NCI-H2227 treated with DMSO at 0.1 percent for 48 hours (cell line): ENCODE measurements around the gene TMEM132E.

Source experiments
- DNase-seq: peaks from one replicate; lab custom pipeline; 2025; lab: John Stamatoyannopoulos, UW

Gene TMEM132E

DNA sequence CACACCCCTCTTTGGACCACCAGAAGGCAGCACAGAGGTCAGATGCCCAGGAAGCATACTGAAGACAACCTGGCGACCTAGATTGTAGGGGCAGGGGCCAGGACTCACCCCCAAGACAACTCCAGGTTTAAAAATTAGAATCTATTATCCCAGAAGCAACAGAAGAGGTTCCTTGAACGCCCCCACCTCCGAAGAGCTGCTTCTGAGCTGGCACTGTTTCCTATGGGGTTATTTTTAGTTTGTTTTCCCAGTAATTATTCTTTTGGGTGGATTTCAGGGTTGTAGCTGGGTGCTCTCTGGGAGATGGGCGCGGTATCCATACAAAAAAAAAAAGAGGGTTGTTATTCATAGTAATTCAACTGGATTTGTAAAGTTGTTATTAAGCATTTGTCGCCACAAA is 10.4 kb upstream of the TMEM132E start:
- DNase-seq = no peak

DNA sequence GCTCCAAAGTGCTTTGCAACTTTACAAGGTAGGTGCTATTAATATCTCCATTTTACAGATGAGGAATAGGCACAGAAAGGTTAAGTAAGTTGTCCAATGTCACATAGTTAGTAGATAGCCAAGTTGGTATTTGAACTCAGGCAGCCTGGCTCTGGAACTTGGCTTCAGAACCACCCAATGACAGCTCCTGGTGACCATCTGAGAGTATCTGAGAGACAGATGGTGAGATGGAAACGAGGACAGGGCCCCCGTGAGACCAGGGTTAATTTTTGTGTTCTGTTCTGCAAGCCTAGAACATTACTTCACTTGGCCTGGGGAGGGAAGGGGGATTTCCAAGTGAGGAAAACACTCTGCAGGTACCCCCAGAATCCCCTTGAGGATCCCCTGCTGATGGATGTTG is 9.8 kb upstream of the TMEM132E start:
- DNase-seq = no peak

DNA sequence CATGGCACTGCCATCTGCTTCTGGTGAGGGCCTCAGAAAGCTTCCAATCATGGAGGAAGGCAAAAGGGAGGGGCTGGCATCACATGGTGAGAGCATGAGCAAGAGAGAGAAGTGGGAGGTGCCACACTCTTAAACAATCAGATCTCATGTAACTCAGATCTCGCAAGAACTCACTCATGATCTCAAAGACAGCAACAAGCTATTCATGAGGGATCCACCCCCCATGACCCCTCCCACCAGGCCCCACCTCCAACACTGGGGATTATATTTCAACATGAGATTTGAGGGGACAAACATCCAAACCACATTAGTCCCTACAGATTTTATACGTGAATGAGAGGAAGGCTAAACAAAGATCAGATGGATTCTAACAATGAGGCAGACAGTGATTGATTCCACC is 8.9 kb upstream of the TMEM132E start:
- DNase-seq = no peak

DNA sequence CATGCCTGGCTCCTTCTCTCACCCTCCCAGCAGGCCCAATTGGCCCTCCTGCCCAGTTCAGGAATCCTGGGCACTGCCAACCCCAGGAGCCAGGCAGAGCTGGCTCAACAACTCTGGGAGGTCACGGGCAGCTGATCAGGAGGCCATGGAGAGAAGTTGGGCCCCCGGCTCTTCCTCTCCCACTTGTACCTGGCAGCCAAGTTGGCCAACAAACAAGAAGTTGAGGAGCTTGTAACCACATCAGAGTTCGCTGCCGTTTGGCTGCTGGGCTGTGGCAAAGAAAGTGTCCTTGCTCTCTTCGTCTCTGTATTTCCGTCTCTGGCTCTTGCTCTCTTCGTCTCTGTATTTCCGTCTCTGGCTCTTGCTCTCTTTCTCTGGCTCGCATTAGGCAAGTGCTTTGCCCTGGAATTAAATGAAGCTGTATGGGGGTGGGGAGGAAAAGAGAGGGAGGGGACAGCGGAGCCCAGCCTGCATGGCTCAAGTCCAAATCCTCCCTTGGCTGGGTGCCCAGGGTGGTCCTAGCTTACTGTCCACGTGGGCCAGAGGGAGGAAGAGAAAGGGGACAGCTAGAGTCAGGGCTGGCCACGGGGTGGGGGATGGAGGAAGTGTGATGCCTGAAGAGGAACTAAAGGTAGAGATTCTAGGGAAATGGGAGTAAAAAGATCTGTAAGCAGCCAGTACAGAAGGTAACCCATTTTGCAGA is 7.8 kb upstream of the TMEM132E start:
- peak; percentile 11 for DNase-seq

DNA sequence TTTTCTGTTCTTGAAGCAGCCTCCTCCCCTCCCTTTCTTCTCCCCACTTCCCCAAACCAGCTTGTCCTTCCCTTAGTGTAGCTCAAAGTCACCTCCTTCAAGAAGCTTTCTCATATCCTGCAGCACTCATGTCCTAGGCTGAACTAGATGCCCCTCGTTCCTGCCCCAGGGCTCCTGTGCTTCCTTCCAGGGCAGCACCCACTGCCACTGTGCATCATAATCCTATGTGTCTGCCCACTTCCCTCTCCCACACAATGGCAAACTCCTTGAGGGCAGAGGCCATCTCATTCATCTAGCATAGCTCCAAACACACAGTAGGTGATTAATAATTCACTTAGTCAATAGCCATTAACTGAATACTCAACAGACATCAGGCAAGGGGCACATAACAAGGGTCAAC is 6.9 kb upstream of the TMEM132E start:
- no peak for DNase-seq

DNA sequence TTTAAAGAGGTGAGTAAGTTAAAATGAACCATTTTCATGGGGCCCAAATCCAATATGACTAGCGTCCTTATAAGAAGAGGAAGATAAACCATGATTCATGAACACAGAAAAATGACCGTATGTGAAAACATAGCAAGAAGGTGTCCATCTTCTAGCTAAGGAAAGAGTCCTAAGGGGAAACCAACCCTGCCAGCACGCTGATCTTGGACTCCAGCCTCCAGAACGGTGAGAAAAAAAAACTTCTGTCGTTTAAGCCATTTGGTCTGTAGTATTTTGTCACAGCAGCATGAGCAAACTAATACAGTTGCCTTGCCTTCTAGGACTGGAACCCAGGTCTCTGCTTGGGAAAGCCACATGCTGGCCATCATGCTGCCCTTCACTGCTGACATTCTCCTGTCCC is 4.2 kb upstream of the TMEM132E start:
- DNase-seq = no peak

DNA sequence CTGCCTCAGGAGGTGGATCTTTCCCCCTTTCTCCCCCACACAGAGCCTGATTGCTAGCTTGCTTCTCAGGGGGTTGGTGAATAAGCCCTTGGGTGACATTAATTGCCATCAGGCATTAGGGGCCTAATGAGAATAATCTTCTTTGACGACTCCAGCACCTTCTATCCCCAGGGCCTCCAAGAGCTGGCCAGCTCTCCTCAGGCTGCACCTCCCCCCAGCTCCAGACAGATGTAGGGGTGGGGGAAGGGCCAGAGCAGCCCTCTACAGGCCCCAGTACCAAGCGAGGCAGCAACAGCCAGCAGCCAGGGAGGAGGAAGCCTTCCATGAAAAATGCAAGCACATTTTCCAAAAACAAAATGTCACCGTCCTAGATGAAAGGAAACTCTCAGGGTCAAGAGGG is 1.4 kb upstream of the TMEM132E start:
- DNase-seq = no peak

DNA sequence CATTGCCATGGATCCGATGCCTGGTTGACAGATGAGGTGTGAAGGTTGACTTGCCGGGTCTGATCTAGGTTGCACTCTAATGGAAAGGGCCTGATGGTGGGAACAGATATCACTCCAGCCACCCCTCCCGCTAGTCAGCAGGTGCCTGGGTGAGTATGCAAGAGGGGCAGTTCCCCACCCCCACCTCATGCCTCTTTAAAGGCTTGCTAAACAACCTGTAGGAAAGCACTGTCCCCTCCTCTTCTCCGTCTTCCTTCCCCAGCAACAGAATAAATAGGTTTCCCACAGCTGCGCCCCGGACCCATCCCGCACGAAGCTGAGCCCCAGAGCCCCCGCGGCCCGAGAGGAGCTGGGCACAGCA is 746 bp upstream of the TMEM132E start:
- no peak for DNase-seq

DNA sequence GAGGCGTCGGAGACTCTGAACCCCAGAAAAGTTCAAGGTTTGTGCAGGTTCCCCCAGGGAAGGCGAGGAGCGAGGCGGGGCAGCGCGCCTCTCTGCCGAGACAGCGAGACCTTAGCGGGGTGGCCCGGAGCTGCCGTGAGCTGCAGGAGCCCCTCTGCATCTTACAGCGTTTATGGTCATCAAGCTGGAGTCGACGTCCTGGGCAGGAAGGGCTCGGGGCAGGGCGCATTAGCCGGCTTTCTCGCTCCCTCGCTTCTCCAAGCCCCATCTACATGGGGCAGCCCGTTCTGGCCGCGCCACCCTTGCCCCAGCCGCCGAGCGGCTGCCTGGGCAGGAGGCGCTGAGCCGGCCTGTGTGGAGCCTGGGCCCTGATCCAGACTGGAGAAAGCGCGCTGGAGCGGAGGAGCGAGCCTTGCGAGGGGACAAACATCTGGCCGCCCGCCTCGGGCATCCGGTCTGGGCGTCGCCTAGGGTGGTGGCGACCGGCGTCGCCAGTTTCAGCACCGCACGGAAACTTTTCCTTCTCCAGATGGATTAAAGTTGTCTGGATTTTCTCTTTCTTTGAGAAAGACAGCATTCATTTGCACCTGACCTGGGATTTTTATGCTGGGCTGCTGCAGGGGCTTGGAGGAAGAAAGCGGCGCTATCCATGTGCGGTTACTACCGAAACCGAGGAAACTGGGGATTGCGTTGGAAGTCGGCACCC is 750 bp downstream of the TMEM132E start:
- DNase-seq = peak; percentile 34

DNA sequence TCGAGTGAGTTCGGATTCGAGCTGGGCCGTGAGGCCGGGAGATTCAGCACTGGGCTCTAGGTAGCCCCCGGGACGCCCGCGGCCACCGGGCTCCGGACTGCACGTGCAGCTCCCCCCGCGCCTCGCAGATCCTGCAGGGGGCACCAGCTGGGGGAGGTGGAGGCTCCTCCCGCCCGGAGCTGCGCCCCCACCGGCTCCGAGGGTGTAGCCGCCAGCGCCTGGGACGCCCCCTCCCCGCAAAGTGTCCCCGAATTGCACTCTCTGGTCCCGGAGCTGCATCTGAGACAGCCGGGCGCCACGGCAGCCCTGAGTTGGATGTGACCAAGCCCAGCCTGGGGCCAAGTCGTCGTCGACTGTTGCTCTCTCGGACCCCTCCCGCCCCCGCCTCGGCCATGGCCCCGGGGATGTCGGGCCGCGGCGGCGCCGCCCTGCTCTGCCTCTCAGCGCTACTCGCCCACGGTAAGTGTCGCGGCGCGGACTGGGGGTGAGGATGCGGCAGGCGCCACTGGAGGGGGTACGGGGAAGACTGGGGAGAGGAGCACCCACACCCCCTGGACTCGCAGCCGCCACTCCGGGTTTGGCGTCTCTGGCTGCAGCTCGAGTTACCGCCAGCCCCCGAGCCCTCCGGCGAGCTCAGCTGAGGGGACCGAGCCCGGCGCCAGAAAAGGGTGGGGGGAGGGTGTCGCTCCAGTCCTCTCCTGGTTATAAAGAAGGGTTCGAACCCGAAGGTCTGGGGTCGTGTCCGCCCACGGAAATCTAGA is 1.5 kb downstream of the TMEM132E start:
- DNase-seq = no peak

DNA sequence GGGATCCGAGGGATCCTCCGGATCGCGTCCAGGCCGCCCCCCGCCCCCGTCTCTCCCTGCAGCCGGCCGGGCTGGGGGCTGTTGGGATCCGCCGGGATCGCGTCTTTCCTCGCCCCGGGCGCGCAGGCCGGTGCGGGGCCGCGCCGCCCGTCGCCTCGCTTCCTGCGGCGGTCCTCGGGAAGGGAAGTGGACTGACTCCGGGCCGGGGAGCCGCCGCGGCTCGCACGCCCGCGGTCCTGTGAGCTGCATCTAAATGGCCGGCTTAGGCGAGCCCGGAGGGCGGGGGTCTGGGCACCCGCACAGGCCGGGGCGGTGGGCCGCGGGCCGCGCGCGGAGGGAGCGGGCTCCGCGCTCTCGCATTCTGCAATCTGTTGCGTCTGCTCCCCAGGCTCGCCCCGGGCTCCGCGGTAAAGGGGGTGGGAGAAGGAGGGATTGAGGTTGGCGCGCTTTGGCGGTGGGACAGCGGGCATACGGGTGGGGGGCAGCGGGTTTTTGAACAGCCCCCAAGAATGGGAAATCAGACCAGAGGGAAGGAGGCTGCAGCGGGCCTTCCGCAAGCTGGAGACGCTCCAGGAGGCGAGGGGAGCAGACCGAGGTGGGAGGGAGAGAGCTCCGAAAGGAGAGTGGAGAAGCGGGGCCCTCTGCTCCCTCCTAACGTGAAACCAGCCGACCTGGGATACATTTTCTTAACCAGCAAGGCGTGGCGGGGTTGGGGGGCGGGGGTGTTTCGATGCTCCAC is 2.2 kb downstream of the TMEM132E start:
- no peak for DNase-seq

DNA sequence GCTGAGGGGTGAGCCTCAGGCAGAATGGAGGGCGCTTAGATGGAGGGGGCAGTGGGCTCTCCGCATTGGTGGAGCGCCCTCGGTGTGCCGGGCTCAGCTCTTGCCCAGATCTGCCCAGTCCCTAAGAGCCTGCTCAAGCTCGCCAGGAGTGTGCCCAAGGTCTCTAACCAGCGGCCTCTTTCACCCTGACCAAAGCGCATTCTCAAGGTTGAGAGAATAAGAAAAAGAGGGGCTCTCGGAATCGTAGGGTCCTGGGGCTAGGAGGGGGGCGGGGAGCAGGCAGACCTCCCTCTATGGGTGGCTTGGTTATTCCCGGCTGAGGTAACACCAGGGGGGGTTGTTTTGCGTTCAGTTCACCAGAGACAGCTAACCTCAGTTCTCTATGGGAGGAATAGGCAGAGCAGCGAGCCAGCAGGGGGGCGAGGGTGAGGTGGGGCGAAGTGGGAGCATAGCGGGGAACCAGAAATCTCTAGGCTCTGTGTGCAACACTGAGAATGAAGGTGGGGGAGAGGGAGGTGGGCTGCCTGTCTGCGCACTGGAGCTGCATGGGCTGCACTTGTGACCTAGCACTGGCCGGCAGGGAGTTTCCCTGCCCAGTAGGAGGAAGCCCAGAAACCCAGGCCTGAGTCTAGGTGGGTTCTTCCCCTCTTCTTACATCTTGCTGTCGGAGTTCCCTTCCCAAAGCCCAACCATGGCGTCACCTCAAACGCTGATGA is 3.0 kb downstream of the TMEM132E start:
- DNase-seq = no peak

DNA sequence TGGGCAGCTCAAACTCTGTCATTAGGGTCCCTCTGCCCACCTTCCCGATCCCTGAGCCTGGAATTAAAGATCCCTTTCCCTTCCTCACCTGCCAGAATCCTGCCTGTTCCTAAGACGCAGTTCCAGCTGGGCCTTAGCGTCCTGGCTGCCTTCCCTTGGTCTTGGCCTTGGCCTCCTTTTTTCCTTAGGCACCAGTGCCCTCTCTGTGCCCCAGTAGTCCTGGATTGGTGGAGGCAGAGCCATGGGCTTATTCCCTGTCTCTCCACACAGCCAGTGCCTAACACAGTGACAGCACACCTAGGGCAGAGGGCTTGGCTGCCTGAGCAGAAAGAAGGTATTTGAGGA is 3.5 kb downstream of the TMEM132E start:
- DNase-seq = no peak

DNA sequence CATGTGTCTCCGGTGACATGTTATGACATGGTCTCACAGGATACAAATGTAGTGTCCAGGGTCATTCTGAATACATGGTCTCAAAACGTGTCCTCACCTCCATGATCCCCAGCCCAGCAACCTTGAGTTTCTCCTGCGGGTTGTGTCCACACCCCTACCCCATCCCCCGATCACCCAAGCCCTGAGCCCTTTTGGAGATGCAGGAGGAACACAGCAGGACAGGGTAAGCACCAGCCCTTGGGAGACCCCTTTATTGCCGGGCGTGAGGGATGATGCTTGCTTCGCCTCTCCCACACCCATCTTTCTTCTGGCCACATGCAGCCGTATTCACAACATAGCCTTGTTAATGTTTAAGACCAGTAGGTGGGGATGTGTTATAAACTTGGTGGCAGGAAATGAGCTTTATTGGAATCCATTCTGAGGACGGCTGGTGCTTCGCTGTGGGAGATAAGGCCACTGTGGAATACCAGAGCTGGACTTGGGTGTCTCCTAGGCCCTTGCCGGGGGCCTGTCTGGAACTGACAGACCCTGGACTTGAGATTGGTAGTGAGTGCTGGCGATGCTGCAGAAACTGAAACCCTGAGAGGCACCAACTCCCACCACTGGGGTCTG is 5.5 kb downstream of the TMEM132E start:
- DNase-seq = no peak

DNA sequence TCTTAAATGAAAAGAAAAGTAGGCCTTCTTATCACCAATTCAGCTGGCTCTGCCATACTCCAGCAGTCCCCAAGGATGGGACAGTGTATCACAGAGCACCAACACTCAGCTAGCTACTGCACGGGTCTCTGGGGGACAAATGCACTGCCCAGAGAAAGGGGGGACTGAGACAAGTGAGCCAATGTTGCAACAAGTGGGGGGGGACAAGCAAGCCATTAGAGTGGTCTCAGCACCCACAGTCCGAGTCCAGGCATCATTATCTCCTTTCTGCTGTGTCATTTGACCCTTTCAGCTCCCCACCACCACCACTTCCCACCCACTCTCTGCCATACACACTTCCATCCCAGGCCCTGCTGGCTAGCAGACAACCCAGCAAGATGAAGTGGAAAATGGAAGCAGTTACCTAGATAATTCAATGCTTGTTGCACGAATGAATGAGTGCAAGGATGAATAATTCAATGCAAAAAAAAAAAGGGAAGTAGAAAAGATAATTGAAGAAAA is 7.0 kb downstream of the TMEM132E start:
- DNase-seq = no peak

DNA sequence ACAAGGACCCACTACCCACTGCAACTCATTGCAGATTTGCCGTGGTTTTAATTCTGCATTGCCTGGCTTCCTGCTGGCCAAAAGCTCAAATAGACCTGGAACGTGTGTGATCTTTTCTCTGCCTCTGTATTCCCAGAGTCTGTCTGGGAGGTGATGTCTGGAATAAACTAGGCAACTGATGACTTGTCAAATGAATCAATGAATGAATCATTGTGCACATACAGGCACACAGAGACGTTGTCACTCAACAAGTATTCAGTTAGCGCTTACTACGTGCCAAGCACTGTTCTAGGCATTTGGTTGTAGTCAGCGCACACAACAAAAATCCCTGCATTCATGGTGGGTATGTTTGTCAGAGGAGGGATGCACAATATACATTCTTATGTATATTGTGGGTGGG is 8.9 kb downstream of the TMEM132E start:
- no peak for DNase-seq

DNA sequence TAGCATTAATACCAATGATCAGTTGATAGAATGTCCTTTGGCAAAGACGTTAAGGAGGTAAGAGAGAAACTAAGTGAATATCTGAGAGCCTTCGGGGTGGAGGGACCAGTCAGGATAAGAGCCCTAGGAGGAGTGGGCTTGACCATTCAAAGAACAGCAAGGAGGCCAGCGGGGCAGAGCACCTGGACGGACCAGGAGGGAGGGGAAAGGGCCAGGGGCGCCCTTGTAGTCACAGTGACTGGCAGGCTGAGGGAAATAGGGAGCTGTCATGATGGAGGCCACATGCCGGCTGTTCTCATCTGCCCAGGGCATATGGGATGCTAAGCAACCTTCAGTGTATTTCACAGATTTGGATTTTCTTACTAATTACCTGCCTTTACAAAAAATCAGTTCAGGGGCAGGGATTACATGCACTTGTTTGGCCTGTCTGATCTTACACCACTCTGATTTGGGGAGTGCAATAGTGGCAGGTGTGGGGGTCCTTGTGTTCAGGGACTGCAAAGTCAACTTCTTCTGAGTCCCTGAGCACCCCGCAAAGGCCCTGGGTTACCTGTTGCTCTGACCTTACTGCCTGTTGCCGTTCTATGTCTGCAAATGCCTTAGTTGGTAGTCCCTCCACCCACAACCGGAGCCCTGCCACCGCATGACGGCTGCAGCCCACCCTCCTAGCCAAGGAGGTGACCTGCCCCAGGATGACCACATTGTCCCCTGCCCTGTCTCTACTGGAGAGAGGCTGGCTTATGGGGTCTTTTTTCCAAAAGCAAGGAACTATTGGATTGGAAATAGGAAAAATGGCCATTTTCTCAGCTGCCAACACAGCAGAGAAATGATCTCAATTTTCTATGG is 10.0 kb downstream of the TMEM132E start:
- no peak for DNase-seq

DNA sequence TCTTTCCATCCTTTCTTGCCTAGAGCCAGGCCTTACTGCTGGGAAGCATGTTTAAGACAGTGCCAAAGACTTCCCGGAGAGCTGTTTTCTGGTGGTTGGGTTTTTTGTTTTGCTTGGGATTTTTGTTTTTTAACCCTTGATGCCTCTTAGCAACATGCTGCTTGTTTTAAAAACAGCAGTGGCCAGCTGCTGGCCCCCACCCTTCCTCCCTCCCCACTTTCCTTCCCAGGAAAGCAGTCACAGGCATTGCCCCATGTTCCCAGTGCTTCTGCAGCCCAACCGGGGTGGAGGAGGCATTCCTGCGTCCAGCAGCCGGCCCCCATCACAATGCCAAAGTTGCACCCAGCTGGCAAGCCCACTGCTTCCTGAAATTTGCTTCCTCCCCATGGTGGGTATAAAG is 12.6 kb downstream of the TMEM132E start:
- DNase-seq = no peak

DNA sequence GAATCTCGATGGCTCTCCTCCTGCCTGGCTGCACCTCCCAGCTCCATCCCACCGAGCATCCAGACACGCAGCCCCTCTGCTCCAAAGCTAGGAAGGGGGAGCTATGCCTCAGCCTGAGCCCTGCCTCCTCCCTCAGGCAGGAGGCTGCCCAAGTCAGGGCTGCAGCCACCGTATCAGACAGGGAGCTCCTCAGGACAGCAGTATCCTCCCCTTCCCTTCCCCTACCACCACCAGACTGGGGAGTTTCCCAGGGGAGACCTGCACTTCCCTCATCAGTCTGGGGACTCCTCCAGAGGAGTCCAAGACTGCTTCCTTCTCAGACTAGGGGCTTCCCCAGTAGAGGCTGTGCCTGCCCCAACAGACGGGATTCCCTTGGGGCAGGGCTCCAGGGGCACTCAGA is 17.5 kb downstream of the TMEM132E start:
- DNase-seq = no peak

DNA sequence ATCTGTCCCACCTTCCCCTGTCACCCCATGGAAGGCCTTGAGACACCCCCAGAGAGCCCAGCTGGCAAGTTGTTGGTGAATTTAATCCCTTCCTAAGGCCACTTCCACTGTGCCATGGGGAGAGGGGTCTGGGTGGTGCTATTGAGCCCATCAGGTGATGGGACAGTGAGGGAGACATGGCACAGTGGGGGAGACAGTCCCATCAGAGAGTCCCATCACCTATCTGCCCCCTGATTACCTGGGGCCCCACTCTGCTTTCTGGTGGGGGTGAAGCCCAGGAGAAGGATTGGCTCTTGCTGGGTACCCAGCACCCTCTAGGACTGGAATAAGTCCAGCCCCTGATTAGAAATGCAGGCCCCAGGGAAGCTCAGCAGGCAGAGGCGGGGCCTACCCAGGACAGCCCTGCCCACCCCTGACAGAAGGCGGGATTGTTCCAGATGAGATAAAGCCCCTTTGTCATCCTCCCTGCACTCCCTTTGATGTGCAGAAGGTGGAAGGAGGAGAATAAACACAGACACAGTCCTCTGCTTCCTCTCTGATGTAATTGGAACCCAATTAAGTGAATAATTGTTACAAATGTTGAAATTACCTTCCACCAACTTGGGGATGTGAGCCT is 18.9 kb downstream of the TMEM132E start:
- no peak for DNase-seq
